GM21723 (cell line): ENCODE data around the gene RNASE11.

ENCODE experiments used
- ATAC-seq: cut with Tn5 transposase; IDR thresholded peaks from one replicate; pipeline ENCODE4 v1.9.1; 2021; ENCODE audit warnings: mild to moderate bottlenecking, moderate library complexity; ENCODE audit not compliant: unreplicated experiment

RNASE11 gene

GRCh38 chr14:20546877-20547276, 40.9 kb downstream of the RNASE11 start:
- no peak for ATAC-seq

- ATAC-seq, result no peak
Measured at GRCh38 chr14:20539906-20540305, 47.9 kb downstream of the RNASE11 start.
